Mesenchymal stem cell (in vitro differentiated cells and primary cell): ENCODE results near the gene NRTN.
"Not testable (repeated sequence)": the region's sequence is repeated elsewhere in the genome, so short reads cannot be mapped to it uniquely, and the experiment has no call there.

ENCODE experiments used
- DNase-seq: peaks from one replicate; pipeline ENCODE4 v3.0.0-alpha.2; 2013
- H2AFZ ChIP-seq: one replicate; pipeline ENCODE4 v1.6.1; 2013; ENCODE audit warnings: low read depth, mild to moderate bottlenecking, control low read depth, inconsistent platforms, low read length, moderate library complexity
- H2AK5ac ChIP-seq: 2 replicates; pipeline ENCODE4 v1.6.1; 2013; ENCODE audit warnings: low read length, moderate library complexity, mild to moderate bottlenecking, inconsistent platforms; ENCODE audit not compliant: severe bottlenecking
- H2BK120ac ChIP-seq: one replicate; pipeline ENCODE4 v1.6.1; 2013; ENCODE audit warnings: low read depth, mild to moderate bottlenecking, inconsistent platforms, low read length, moderate library complexity
- H2BK12ac ChIP-seq, 2 experiments: one replicate each; pipeline ENCODE4 v1.6.1; 2013; ENCODE audit warnings: inconsistent platforms in 2 of 2, low read length in 2 of 2, mild to moderate bottlenecking in 2 of 2, moderate library complexity in 2 of 2, control low read depth in 1 of 2
- H2BK15ac ChIP-seq: one replicate; pipeline ENCODE4 v1.6.1; 2013; ENCODE audit warnings: mild to moderate bottlenecking, low read depth, inconsistent platforms; ENCODE audit not compliant: poor library complexity, severe bottlenecking
- H2BK5ac ChIP-seq: 2 replicates; pipeline ENCODE4 v1.6.1; 2013; ENCODE audit warnings: low read depth, mild to moderate bottlenecking, low read length, control low read depth, inconsistent platforms; ENCODE audit not compliant: poor library complexity, severe bottlenecking
- H3K14ac ChIP-seq, 2 experiments: one replicate each; pipeline ENCODE4 v1.6.1; 2013; ENCODE audit warnings: inconsistent platforms in 2 of 2, low read length in 2 of 2, control low read depth in 1 of 2, mild to moderate bottlenecking in 1 of 2, moderate library complexity in 1 of 2
- H3K18ac ChIP-seq, 2 experiments: one replicate each; pipeline ENCODE4 v1.6.1; 2013; ENCODE audit warnings: inconsistent platforms in 2 of 2, low read length in 2 of 2, control low read depth in 1 of 2, low read depth in 1 of 2, mild to moderate bottlenecking in 1 of 2
- H3K23ac ChIP-seq, 2 experiments: one replicate each; pipeline ENCODE4 v1.6.1; 2013; ENCODE audit warnings: inconsistent platforms in 2 of 2, low read length in 2 of 2, mild to moderate bottlenecking in 2 of 2, moderate library complexity in 2 of 2, control low read depth in 1 of 2
- H3K27ac ChIP-seq: 2 replicates; pipeline ENCODE4 v1.5.1; 2013; ENCODE audit warnings: mild to moderate bottlenecking, moderate library complexity, low read length, control low read depth, inconsistent platforms; ENCODE audit not compliant: poor library complexity, severe bottlenecking
- H3K27me3 ChIP-seq, 2 experiments: 2 replicates each; pipeline versions ENCODE4 v1.6.1 to v1.7.0; 2013; ENCODE audit warnings: low read length in 2 of 2, mild to moderate bottlenecking in 2 of 2, moderate library complexity in 2 of 2, control low read depth in 1 of 2, inconsistent platforms in 1 of 2; ENCODE audit not compliant: control insufficient read depth in 1 of 2, insufficient read depth in 1 of 2
- H3K36me3 ChIP-seq, 2 experiments: 2 replicates each; pipeline versions ENCODE4 v1.6.1 to v1.7.0; 2013; ENCODE audit warnings: low read length in 2 of 2, control low read depth in 1 of 2, inconsistent platforms in 1 of 2, low read depth in 1 of 2, mild to moderate bottlenecking in 1 of 2; ENCODE audit not compliant: insufficient read depth in 2 of 2, control insufficient read depth in 1 of 2
- H3K4ac ChIP-seq, 2 experiments: one replicate each; pipeline ENCODE4 v1.6.1; 2013; ENCODE audit warnings: inconsistent platforms in 2 of 2, low read length in 2 of 2, mild to moderate bottlenecking in 2 of 2, moderate library complexity in 2 of 2, control low read depth in 1 of 2, low read depth in 1 of 2
- H3K4me1 ChIP-seq: 2 replicates; pipeline ENCODE4 v1.6.1; 2013; ENCODE audit warnings: low read depth, low read length, control low read depth; ENCODE audit not compliant: control insufficient read depth, insufficient read depth
- H3K4me2 ChIP-seq: 2 replicates; pipeline ENCODE4 v1.6.1; 2013; ENCODE audit warnings: low read length, mild to moderate bottlenecking, inconsistent platforms; ENCODE audit not compliant: poor library complexity, severe bottlenecking
- H3K4me3 ChIP-seq, 2 experiments: 2 replicates each; pipeline versions ENCODE4 v1.5.1 to v1.7.0; 2013; ENCODE audit warnings: low read length in 2 of 2, mild to moderate bottlenecking in 2 of 2, control low read depth in 1 of 2, low read depth in 1 of 2; ENCODE audit not compliant: insufficient read depth in 1 of 2
- H3K79me1 ChIP-seq: replicated peaks from 2 replicates; pipeline ENCODE4 v1.6.1; 2013; ENCODE audit warnings: mild to moderate bottlenecking, control low read depth, low read length, inconsistent platforms; ENCODE audit not compliant: poor library complexity, severe bottlenecking
- H3K9ac ChIP-seq: 2 replicates; pipeline ENCODE4 v1.7.0; 2013; ENCODE audit warnings: mild to moderate bottlenecking, low read length, moderate library complexity
- H3K9me3 ChIP-seq: 2 replicates; pipeline ENCODE4 v1.7.0; 2013; ENCODE audit warnings: mild to moderate bottlenecking, low read length; ENCODE audit not compliant: control insufficient read depth
- H4K8ac ChIP-seq: one replicate; pipeline ENCODE4 v1.6.1; 2013; ENCODE audit warnings: inconsistent platforms, mild to moderate bottlenecking, low read length, moderate library complexity
- H4K91ac ChIP-seq: one replicate; pipeline ENCODE4 v1.6.1; 2013; ENCODE audit warnings: mild to moderate bottlenecking, low read length, inconsistent platforms
- whole genome bisulfite sequencing: methylation state at CpG from one replicate; pipeline ENCODE4 v1.1.7; 2013; ENCODE audit warnings: mixed read lengths; 5-methylcytosine and 5-hydroxymethylcytosine counted together

Gene NRTN

GRCh38 chr19:5855151-5855550, 50.3 kb downstream of the NRTN start:
- H2BK120ac ChIP-seq, H3K36me3 ChIP-seq, H3K9me3 ChIP-seq, H2AFZ ChIP-seq, H3K79me1 ChIP-seq, H3K4ac ChIP-seq, H2BK15ac ChIP-seq, H3K18ac ChIP-seq, H2AK5ac ChIP-seq, H4K8ac ChIP-seq, H3K27ac ChIP-seq, H2BK5ac ChIP-seq, H3K23ac ChIP-seq, H3K4me1 ChIP-seq, DNase-seq, H3K9ac ChIP-seq, H2BK12ac ChIP-seq, H3K14ac ChIP-seq, H3K4me3 ChIP-seq, H3K4me2 ChIP-seq, H4K91ac ChIP-seq: not testable (repeated sequence)
- peaks cover 24 to 50% of the 10 kb centered on the region in 2 experiments for H3K27me3 ChIP-seq
- WGBS = 90% methylated on average over 9 of the region's 9 CpGs

- H3K9ac ChIP-seq = no peak overlapping the region
- WGBS = 86% methylated on average over 18 of the region's 18 CpGs
Observed at GRCh38 chr19:5857203-5858081, 52.6 kb downstream of the NRTN start.

GRCh38 chr19:5863030-5863665, 58.3 kb downstream of the NRTN start:
- no peak for DNase-seq
- H3K9me3 ChIP-seq = no peaks in the 10 kb centered on the region
- H3K14ac ChIP-seq = no peak overlapping the region
- H4K8ac ChIP-seq = no peak overlapping the region
- H3K27ac ChIP-seq = no peak overlapping the region
- no peak overlapping the region for H4K91ac ChIP-seq
- H3K18ac ChIP-seq = no peak overlapping the region
- H3K36me3 ChIP-seq = no peaks in the 10 kb centered on the region
- no peak overlapping the region for H2BK5ac ChIP-seq
- no peak overlapping the region for H2BK120ac ChIP-seq
- H3K27me3 ChIP-seq = peaks cover 0 to 42% of the 10 kb centered on the region in 2 experiments
- H3K23ac ChIP-seq = no peak overlapping the region
- H3K9ac ChIP-seq = no peak overlapping the region
- no peak overlapping the region for H3K4me2 ChIP-seq
- no peak overlapping the region for H2BK12ac ChIP-seq
- WGBS = 75% methylated on average over 10 of the region's 11 CpGs
- H3K79me1 ChIP-seq = no peaks in the 10 kb centered on the region
- H3K4me3 ChIP-seq = no peak overlapping the region
- H2BK15ac ChIP-seq = peak overlapping the region; percentile 36
- no peak overlapping the region for H2AFZ ChIP-seq
- peaks cover 7% of the 10 kb centered on the region for H3K4me1 ChIP-seq
- H2AK5ac ChIP-seq = no peak overlapping the region
- no peak overlapping the region for H3K4ac ChIP-seq

More at GRCh38 chr19:5857203-5858081, 52.6 kb downstream of the NRTN start:
- Histone ChIP-seq H3K27me3 (peaks cover 24 to 42% of the 10 kb centered on the region in 2 experiments), H2BK12ac (no peak overlapping the region), H2AK5ac (no peak overlapping the region), H3K4me1 (peaks cover 7% of the 10 kb centered on the region), H2BK5ac (no peak overlapping the region), H3K23ac (no peak overlapping the region), H2BK15ac (no peak overlapping the region), H4K8ac (no peak overlapping the region), H3K27ac (no peak overlapping the region), H3K9me3 (no peaks in the 10 kb centered on the region), H3K14ac (no peak overlapping the region), H4K91ac (no peak overlapping the region), H3K79me1 (no peaks in the 10 kb centered on the region), H3K4me3 (no peak overlapping the region), H3K36me3 (no peaks in the 10 kb centered on the region), H3K4ac (no peak overlapping the region), H3K4me2 (no peak overlapping the region), H3K18ac (no peak overlapping the region), H2AFZ (no peak overlapping the region), H2BK120ac (no peak overlapping the region)
- DNase-seq = no peak

- Histone ChIP-seq H3K9ac (no peak overlapping the region), H3K23ac (no peak overlapping the region), H2BK15ac (no peak overlapping the region), H2BK5ac (no peak overlapping the region), H3K27ac (no peak overlapping the region), H3K9me3 (no peaks in the 10 kb centered on the region), H3K27me3 (peaks cover 0 to 42% of the 10 kb centered on the region in 2 experiments), H3K4me2 (no peak overlapping the region), H3K4me1 (peaks cover 7% of the 10 kb centered on the region), H3K36me3 (no peaks in the 10 kb centered on the region), H3K4me3 (no peak overlapping the region), H3K18ac (no peak overlapping the region), H3K14ac (no peak overlapping the region), H3K4ac (no peak overlapping the region), H2AFZ (no peak overlapping the region), H4K91ac (no peak overlapping the region), H4K8ac (no peak overlapping the region), H2AK5ac (no peak overlapping the region), H3K79me1 (no peaks in the 10 kb centered on the region), H2BK120ac (no peak overlapping the region), H2BK12ac (no peak overlapping the region)
- no peak for DNase-seq
- WGBS = 74% methylated on average over 9 of the region's 9 CpGs
Observed at GRCh38 chr19:5864013-5864720, 59.3 kb downstream of the NRTN start.
